ENCODE data around the gene CSN1S1.
"Not testable (repeated sequence)": the region's sequence is repeated elsewhere in the genome, so short reads cannot be mapped to it uniquely, and the experiment has no call there.

Gene CSN1S1, protein sequence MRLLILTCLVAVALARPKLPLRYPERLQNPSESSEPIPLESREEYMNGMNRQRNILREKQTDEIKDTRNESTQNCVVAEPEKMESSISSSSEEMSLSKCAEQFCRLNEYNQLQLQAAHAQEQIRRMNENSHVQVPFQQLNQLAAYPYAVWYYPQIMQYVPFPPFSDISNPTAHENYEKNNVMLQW

DNA sequence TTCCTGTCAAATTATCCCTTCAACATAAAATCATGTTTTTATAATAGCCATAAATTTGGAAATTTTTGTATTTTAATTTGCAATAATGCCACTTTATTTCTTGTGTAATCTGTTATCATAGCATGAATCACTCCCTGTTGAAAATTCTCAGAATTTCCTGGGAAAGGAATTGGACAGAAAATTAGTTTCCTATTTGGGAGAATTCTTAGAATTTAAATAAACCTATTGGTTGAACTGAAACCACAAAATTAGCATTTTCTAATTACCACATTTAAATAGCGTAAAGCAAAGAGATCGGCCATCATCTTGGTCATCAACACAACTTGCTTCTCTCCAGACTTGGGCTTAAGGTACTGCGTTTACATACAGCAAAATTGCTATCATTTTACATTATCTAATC is at the start of gene CSN1S1:
Gene CSN1S1, plus strand, starts transcription at position 301 of the 400 bp plus-strand sequence. CDS start 1,488 bp downstream, outside the sequence.
- DNase-seq = no peak

DNA sequence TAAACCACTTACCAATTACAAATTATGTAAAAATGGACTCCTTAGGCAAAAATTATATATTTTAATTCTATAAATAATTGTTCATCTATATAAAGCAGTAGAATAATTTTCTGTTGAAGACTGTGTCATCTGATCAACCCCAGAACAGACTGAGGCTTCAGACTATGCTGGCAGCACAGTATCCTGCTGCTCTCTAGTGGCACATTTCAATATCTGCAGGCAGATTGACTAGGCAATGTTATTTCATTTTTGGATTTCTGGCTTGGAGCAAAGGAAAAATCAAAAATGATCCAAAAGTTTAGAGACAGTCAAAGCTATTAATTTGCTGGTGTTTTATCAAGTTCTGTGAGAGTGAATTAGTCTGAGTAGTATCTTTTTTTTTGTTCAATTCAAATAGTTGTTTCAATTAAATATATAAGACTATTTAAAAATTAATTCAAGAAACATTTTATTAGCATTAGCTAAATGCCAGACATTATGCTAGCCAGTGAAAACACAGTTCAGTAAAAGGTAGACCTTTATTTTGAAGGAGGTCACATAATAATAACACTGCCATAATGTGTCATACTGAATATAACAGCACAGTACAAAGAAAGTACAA is 49.6 kb upstream of the CSN1S1 start:
- no peak for DNase-seq

DNA sequence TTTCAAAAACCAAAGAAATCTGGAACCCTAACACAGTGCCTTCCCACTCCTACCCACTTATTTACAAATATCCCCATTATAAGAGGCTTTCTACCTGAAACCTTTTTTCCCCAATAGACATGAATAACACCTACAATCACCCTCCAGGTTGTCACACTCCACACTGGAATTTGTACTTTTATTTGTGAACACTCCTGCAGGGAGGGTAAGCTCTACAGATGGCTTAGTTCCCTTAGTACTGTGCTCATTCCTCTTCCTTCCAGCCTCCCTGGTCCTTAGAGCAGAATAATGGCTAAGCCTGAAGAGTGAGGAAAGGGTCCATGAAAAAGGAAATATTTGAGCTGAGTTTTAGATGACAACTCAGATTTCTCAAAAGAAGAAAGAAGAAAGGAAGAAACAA is 48.7 kb upstream of the CSN1S1 start:
- DNase-seq = no peak

DNA sequence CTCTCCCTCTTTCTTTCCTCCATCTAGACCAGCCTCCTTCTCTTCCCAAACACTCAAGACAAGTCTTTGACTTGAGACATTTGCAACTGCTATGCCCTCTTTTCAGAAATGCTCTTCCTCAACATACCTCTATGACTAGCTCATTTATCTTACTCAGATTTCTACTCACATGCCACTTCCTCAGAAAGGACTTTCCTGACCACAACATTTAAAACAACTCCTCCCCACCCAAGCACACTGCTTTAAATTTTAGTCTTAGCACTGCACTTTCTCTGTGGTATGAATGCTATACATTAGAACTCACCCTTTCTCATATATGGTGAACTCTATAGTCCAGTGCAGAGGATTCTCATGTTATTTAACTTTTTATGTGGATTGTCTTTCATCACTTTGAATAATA is 42.5 kb upstream of the CSN1S1 start:
- no peak for DNase-seq

DNA sequence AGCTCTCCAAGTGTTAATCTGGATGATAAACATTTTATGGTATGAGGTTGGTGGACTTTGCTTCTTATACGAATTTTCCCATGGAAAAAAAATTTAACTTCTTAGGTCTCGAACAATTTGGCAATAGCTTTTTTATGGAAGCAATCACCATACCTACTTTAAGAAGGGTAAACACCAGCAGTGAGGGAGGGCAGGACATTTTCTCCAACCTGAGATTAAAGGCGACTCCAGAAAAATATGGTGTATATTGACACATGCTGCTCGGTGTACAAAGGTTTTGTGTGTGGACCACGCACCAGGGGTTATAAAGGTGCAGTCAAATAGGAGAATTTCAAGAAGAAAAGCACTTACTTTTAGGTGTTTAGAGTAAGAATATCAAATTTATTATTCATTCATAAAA is 36.7 kb upstream of the CSN1S1 start:
- DNase-seq = no peak

DNA sequence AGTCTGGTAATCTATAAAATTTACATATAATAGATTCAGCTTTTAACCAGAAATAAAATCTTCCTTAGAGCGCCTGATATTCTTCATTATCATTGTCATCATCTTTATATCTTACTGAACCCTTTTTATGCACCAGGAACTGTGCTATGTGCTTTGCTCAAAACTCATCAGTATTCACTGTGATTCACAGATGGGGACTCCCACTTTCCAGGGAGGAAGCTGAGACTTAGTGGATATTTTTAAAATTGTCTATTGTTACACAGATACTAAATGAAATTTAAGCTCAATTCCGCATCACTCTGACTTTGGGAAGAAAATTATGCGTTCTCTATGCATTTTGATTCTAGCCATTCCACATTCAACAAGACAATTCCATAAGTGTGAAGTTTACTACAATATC is 36.1 kb upstream of the CSN1S1 start:
- no peak for DNase-seq

DNA sequence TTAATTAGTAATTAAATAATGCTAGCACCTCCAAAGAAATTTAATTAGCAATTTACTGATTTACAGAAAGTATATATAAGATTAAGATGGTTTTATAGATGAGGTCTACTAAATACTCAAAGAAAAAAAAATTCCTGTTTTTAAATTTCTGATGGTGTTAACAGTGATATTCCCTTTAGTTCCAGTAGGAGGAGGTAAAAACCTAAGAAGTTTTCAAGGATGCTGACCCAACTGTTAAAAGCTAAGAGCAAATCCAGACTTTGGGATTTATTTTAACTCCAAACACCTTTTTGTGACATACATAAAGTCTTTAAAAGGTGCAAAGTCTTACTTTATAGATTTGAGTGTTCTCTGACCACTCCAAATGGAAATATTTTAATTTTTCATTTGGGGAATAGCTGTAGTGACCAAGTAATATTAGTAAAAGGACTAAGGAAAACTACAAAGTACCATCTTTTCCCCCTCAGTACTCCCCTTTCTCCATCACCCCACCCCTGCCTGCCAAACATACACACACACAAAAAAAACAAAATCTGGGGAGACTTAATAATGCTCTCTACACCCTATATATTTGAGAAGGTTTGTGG is 34.2 kb upstream of the CSN1S1 start:
- DNase-seq = no peak

DNA sequence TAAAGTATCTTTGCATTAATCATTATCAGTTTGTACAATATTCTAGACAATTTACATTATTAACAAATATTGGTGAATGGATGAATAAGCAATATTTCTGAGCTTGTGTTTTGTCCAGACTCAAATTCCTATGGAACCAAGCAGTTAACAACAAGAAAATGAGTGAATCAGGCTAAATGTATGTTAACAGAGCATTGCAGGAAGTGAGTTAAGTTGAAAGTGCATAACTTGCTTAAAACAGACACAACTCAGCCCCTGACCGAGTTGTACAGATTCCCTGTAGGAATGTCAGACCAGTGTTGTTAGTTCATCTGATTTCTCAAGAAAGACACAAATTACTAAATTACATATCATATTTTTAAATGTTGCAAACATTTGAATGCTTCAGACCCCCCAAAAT is 23.7 kb upstream of the CSN1S1 start:
- DNase-seq = no peak

DNA sequence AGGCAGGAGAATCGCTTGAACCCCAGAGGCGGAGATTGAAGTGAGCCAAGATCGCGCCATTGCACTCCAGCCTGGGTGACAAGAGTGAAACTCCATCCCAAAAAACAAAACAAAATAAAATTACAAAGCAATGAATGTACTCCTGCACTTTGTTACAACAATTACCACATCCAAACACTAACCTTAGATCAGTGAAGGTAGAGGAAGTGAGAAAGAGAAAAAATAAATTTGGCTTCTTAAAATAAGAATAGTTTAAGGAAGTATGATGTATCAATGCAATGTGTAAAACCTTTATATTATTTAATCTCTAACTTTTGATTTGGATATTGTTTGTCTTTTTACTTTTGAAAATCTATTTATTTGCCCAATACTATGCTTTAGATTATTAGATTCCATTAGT is 21.7 kb upstream of the CSN1S1 start:
- no peak for DNase-seq

DNA sequence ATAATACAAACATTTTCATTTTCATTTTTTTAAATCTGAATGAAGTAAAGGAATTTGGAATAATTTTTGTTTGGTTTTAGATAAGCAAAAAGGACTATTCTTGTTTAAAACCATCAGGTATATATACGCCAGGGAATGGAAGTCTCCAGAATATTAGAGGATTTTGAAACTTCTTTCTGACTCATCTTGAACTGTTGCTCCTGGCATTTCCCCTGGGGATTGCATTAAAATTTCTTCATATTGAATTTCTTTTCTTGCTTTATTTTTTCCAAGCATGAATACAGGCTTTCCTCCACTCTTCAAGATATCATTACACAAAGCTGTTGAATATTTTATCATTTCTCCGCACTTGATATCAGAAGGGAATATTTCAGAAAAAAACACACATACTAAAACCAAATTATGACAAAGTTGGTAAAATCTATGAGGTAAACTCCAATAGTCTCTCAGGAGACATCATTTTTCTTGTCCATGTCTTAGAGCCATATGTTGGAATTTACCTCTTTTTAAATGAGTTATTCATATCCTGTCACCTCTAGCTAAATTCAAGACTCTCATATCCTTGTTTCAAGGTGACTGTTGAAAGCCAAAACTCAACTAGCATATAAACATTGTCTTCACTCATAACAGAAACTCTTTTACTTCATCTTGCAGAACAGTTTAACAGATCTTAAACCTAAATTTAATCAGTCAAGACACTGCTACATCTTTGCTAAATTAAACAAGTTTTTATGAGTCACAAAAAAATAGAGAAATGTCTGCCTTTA is 20.7 kb upstream of the CSN1S1 start:
- DNase-seq = no peak

DNA sequence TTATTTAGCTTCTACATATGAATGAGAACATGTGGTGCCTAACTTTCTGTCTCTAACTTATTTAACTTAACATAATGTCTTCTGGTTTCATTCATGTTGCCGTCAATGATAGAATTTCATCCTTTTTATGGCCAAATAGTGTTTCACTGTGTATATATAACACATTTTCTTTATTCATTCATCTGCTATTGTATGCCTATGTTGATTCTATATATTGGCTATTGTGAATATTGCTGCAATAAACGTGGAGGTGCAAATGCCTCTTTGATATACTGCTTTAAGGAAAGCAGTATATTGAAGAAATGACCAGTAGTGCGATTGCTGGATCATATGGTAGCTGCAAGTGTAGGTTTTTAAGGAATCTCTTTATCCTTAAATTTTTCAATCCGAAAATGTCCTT is 10.0 kb upstream of the CSN1S1 start:
- DNase-seq = no peak

DNA sequence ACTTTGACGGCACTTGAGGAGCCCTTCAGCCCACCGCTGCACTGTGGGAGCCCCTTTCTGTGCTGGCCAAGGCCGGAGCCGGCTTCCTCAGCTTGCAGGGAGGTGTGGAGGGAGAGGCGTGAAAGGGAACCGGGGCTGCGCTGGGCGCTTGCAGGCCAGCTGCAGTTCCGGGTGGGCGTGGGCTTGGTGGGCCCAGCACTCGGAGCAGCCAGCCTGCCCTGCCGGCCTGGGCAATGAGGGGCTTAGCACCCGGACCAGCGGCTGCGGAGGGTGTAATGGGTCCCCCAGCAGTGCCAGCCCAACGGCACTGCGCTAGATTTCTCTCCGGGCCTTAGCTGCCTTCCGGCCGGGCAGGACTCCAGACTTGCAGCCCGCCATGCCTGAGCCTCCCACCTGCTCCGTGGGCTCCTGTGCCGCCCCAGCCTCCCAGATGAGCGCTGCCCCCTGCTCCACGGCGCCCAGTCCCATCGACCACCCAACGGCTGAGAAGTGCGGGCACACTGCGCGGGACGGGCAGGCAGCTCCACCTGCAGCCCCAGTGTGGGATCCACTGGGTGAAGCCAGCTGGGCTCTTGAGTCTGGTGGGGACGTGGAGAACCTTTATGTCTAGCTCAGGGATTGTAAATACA is 7.0 kb upstream of the CSN1S1 start:
- DNase-seq = not testable (repeated sequence)

DNA sequence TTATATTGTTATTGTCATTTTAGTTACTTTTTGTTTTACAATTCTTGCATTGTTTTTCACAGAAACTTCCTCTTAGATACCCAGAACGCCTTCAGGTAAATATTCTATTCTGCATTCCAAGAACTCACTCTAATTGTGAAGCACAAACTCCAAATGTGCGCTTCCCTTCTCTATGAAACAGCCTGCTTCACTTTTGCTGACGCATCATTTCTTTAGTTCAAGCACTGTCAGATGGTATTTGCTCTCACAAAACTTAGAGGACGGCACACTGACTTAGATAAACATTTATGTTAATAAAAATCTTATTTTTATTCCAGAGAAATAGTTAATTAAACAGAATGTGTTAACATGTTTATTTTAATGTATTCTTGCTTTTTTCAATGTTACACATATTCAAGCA is 3.3 kb downstream of the CSN1S1 start:
- DNase-seq = no peak

DNA sequence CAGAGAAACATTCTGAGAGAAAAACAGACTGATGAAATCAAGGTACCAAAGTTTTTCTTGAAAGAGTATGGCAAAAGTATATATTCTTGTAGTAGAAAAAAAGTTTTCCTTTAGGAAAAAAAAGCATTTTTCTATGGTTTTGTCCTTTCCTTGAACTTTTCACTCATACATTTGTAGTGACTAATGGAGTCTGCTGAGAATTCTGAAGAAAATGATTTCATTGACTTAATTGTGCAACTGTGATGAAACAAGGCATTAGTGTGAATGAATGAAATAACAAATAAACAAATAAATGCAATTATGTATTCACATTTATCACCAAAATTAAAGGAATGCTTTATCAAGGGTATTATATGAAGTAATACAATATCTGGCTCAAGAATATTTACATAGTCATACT is 5.7 kb downstream of the CSN1S1 start:
- no peak for DNase-seq

DNA sequence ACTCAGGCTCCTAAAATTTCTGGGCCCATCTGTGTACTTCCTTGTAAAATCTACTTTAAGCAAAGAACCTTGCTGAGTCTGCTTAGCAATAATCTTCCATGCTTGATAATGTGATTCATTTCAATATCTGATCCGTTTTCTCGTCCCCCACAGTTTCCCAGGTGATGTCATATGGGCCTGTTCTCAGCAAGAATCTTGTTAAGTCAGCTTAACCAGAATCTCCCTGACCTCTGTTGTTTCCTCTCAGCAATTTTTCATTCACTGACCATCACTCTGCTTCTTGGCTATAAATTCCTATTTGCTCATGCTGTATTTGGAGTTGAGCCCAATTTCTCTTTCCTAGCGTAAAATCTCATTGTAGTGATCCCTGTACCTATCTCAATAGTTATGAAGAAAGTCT is 20.7 kb downstream of the CSN1S1 start:
- no peak for DNase-seq

DNA sequence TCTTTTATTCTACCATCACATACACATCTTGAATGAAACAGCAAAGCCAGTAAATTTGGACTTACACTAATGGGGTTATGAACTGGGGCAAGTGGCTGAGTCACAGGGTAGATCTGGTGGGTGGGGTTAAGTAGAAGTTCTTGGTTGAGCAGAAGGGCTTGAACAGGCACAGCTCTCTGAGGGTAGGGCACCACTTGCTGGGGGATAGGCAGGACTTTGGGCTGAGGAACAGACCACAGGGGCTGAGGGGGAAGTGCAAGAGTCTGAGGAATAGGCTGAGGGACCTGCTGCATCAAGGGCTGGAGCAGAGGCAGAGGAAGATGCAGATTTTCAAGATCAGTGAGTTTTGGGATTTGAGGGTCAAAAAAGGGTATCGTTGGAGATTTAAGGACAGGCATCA is 26.3 kb downstream of the CSN1S1 start:
- DNase-seq = no peak

DNA sequence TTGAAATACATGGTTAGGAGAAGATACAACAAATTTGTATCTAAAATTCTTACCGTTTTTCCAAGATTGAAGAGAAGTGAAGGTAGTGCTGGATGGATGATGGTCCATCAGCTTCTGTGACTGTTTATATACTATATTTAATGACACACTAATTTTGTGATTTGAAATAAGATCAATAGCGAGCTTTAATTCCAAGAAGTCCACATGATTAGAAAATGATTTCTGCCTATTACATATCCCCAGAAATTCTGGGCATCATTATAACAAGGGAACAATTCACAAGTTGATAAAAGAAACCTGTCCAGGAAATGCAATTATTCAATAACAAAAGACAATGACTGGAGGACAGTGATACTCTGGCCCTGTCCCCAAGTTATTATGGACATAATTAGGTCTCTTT is 34.8 kb downstream of the CSN1S1 start, which contains the start of gene CSN2:
Gene CSN2, minus strand, starts transcription at position 101 of the 400 bp plus-strand sequence. CDS start 4,733 bp downstream, outside the sequence.
- DNase-seq = no peak

DNA sequence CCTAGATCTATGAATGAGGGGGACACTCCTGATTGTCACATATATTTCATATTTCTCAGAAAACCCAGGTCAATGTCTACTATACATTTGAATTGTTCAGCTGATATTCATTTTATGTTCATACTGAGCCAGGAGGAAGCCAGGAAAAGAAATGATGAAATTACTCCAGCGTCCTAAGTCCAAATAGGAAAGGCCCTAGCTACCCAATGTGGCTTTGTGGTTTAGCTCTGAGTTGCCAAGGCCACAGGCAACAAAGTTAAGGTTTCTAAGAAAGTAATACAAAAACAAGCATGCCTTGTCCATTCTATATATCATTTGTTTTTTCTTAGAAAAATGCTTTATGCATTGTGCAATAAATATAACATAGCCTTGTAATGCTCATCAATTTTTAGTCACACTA is 39.2 kb downstream of the CSN1S1 start:
- no peak for DNase-seq

DNA sequence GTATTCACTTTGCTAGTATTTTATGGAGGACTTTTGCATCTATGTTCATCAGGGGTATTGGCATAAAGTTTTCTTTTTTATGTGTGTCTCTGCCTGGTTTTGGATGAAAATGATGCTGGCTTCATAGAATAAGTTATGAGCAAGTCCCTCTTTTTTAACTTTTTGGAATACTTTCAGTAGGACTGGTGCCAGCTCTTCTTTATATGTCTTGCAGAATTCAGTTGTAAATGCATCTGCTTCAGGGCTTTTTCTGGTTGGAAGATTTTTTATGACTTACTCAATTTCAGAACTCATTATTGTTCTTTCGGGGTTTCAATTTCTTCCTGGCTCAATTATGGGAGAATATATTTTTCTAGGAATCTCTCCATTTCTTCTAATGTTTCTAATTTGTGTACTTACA is 43.8 kb downstream of the CSN1S1 start:
- DNase-seq = no peak

DNA sequence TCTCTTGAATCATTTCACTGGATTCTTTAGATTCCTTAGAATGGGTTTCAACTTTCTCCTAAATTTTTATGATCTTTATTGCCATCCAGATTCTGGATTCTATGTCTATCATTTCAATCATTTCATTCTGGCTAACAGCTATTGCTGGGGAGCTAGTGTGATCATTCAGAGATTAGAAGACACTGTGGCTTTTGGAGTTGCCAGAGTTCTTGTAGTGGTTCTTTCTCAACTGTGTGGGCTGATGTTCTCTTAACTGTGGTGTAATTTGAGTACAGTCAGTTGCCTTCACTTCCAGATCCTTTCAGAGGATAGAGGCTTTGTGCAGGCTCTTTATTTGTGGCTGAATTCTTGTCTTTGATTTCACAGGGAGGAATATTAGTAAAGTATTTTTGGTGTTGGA is 46.7 kb downstream of the CSN1S1 start:
- no peak for DNase-seq

DNA sequence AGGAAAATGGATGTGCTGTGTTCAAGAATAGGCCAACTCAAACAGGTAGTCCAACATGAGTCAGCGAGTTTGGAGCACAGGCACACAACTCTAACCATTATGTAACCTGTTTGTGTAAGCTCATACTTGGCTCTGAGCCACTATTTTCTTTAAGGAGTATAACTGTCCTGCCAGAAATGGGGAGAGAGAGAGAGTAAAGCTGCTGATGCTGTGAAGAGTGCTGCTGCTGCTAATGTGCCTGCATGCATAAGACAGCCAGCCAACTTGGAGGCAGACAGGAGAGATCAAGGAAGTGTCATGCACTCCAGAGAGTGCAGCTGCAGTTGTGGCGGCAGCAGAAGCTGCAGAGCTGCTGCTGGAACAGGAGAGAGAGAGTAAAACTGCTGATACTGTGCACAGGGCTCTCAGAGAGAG is 53.2 kb downstream of the CSN1S1 start:
- no peak for DNase-seq

DNA sequence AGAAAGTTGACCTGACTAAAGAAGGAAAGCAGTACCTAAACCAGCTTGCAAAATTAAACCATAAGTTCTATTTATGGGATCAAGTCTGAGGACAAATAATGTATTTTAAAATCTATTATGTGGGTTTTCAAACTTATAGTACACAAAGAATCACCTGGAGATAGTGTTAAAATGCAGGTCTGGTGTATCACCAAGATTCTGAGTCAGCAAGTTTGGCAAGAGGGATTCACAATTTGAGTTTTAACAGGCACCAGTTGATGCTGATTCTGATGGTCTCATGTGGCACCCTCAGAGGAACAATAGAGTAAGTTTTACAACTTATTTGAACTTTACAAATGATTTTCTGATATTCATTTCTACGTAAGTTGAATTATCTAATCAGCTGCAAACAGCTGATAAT is 55.8 kb downstream of the CSN1S1 start:
- DNase-seq = no peak

DNA sequence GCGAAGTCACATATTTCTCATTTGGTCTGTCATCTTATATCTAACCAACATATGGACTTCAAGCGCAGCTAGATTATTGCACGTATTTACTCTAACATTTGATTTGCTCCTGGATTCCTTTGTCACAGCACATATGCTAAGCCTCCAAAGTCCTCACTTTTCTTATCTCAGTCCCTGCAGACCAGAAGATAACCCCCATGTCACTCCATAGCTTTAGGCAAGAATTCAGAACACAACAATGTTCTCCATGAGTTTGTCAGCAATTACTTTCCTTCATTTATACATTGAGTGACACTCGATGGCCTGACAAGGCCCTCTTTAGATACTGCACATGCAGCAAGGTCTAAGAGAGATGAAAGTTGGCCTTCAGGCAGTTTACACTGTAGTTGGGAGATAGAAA is 60.1 kb downstream of the CSN1S1 start:
- no peak for DNase-seq

DNA sequence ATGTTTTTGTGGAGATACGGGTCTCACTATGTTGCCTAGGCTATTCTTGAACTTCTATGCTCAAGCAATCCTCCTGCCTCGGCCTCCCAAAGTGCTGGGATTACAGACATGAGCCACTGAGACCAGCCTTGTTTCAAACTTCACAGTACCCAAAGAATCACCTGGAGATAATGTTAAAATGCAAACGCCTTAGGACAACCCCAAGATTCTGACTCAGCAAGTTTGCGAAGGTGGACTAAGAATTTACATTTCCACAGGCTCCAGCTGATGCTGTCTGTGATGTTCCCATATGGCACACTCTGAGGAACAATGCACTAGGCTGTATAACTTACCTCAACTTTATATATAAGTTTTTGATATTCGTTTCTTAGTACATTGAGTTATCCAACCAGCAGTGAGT is 63.9 kb downstream of the CSN1S1 start:
- no peak for DNase-seq

All from NCI-H526 treated with DMSO at 0.1 percent for 48 hours (cell line).